ENCODE measurements around the gene HECTD4. TPM values are rescaled to one million over a fixed set of nuclear protein-coding genes. Genes with fewer than 3 reads are reported as not detected.

HECTD4 gene
- total RNA-seq, 2 donors from 2014 or later: 23.3 to 45.2 TPM

- no peak for ATAC-seq
- Histone ChIP-seq H3K9me3 (no peaks in the 10 kb centered on the region), H3K36me3 (replicated peaks in 1 of 2; ENCODE audit: insufficient read depth in 1 of 2, low read depth in 2 of 2) (no peaks in the 10 kb centered on the region), H3K4me1 (peaks cover 20% of the 10 kb centered on the region), H3K27me3 (no peaks in the 10 kb centered on the region), H3K4me3 (peak overlapping the region; percentile 17 to 88), H3K27ac (peak overlapping the region in 3 of 4 donors; percentile 72 to 88 (median 85))
- intact Hi-C loops (cut with DNase I): loop anchor here (10.0 kb wide), 1 partner anchor 186 kb away; no protein-coding TSS in a partner anchor
- TF ChIP-seq POLR2A (IDR thresholded peaks at IDR 0.05): no peak
- no peak for TF ChIP-seq CTCF (IDR thresholded peaks at IDR 0.05)
- no peak for DNase-seq
- WGBS, 2 donors: 44 to 65% methylated on average over 23 to 34 of the region's 34 CpGs
These were observed 1.4 kb downstream of the HECTD4 start for GRCh38 chr12:112380663-112381405.

- H3K4me3 ChIP-seq: no peak overlapping the region
- H3K27ac ChIP-seq: no peak overlapping the region
- no peaks in the 10 kb centered on the region for H3K9me3 ChIP-seq
- DNase-seq: no peak
- intact Hi-C loops (cut with DNase I): no loop called here
- TF ChIP-seq POLR2A (IDR thresholded peaks at IDR 0.05) (no peak), CTCF (IDR thresholded peaks at IDR 0.05) (no peak)
- no peaks in the 10 kb centered on the region for H3K27me3 ChIP-seq
- no peak for ATAC-seq
- no peaks in the 10 kb centered on the region for H3K36me3 ChIP-seq (replicated peaks in 1 of 2; ENCODE audit: insufficient read depth in 1 of 2, low read depth in 2 of 2)
- 69 to 72% methylated on average over 5 of the region's 5 CpGs for WGBS, 2 donors
- H3K4me1 ChIP-seq: peaks cover 18% of the 10 kb centered on the region
These were observed 7.1 kb downstream of the HECTD4 start for GRCh38 chr12:112375105-112375504.

- no peak for ATAC-seq
These were observed 8.0 kb downstream of the HECTD4 start for GRCh38 chr12:112374166-112374740.

GRCh38 chr12:112370868-112371510, 11.2 kb downstream of the HECTD4 start:
- Histone ChIP-seq H3K9me3 (no peaks in the 10 kb centered on the region), H3K27me3 (no peaks in the 10 kb centered on the region), H3K36me3 (replicated peaks in 1 of 2; ENCODE audit: insufficient read depth in 1 of 2, low read depth in 2 of 2) (no peaks in the 10 kb centered on the region), H3K4me1 (peaks cover 15% of the 10 kb centered on the region), H3K27ac (no peak overlapping the region), H3K4me3 (no peak overlapping the region)
- TF ChIP-seq POLR2A (IDR thresholded peaks at IDR 0.05) (no peak), CTCF (IDR thresholded peaks at IDR 0.05) (no peak)
- DNase-seq (no peak), ATAC-seq (no peak)
- intact Hi-C loops (cut with DNase I): no loop called here
- WGBS, 2 donors: 53 to 62% methylated on average over 8 of the region's 8 CpGs

More at GRCh38 chr12:112374166-112374740, 8.0 kb downstream of the HECTD4 start:
- TF ChIP-seq POLR2A (IDR thresholded peaks at IDR 0.05): no peak
- no peak for TF ChIP-seq CTCF (IDR thresholded peaks at IDR 0.05)
- no peak for DNase-seq
- Histone ChIP-seq H3K36me3 (replicated peaks in 1 of 2; ENCODE audit: insufficient read depth in 1 of 2, low read depth in 2 of 2) (no peaks in the 10 kb centered on the region), H3K27ac (no peak overlapping the region), H3K9me3 (no peaks in the 10 kb centered on the region), H3K4me1 (peaks cover 15% of the 10 kb centered on the region), H3K27me3 (no peaks in the 10 kb centered on the region), H3K4me3 (no peak overlapping the region)
- WGBS, 2 donors: 67 to 85% methylated on average over 3 of the region's 3 CpGs
- intact Hi-C loops (cut with DNase I): no loop called here

Measured in body of pancreas (tissue), 4 donors.